OCI-LY1 (cell line): ENCODE data around the gene FAM111A.

ENCODE experiments used
- H2AFZ ChIP-seq: fragments of 200-600 bp; sonication (generic), shearing (Covaris generic); 2 replicates; pipeline ENCODE4 v1.6.0; 2014; ENCODE audit warnings: antibody characterized with exemption, mild to moderate bottlenecking, low read length
- H3F3A ChIP-seq: fragments of 200-600 bp; sonication (generic), shearing (Covaris generic); 2 replicates; pipeline ENCODE4 v1.6.0; 2014; ENCODE audit warnings: mild to moderate bottlenecking, antibody characterized with exemption, low read length, moderate library complexity; ENCODE audit not compliant: insufficient read depth
- H3K27ac ChIP-seq: fragments of 200-600 bp; sonication (generic); 2 replicates; pipeline ENCODE4 v1.5.1; 2014; ENCODE audit warnings: low read length, mixed run types, mild to moderate bottlenecking, low read depth; ENCODE audit not compliant: poor library complexity, severe bottlenecking
- H3K27me3 ChIP-seq: fragments of 200-600 bp; sonication (generic); 2 replicates; pipeline ENCODE4 v1.6.0; 2014; ENCODE audit warnings: antibody characterized with exemption, mild to moderate bottlenecking, low read length, moderate library complexity; ENCODE audit not compliant: insufficient read depth
- H3K36me3 ChIP-seq: fragments of 200-600 bp; sonication (generic); 2 replicates; pipeline ENCODE4 v1.6.1; 2014; ENCODE audit warnings: mild to moderate bottlenecking, antibody characterized with exemption, low read length, moderate library complexity, mixed read lengths; ENCODE audit not compliant: insufficient read depth
- H3K4me1 ChIP-seq: fragments of 200-600 bp; sonication (generic); 2 replicates; pipeline ENCODE4 v1.5.1; 2014; ENCODE audit warnings: mild to moderate bottlenecking, low read length, moderate library complexity; ENCODE audit not compliant: insufficient read depth, severe bottlenecking
- H3K4me2 ChIP-seq: fragments of 200-600 bp; sonication (generic), shearing (Covaris generic); 2 replicates; pipeline ENCODE4 v1.6.1; 2014; ENCODE audit warnings: low read length
- H3K4me3 ChIP-seq: fragments of 200-600 bp; sonication (generic); 2 replicates; pipeline ENCODE4 v1.5.1; 2014; ENCODE audit warnings: low read length, low read depth, mild to moderate bottlenecking, mixed read lengths; ENCODE audit not compliant: poor library complexity, severe bottlenecking
- H3K79me2 ChIP-seq: fragments of 200-600 bp; shearing (Covaris generic); 2 replicates; pipeline ENCODE4 v1.6.1; 2016; ENCODE audit warnings: mixed run types, low read length, mixed read lengths; ENCODE audit not compliant: insufficient read depth
- H3K9ac ChIP-seq: fragments of 200-600 bp; sonication (generic), shearing (Covaris generic); 2 replicates; pipeline ENCODE4 v1.6.1; 2014; ENCODE audit warnings: mild to moderate bottlenecking, low read length, mixed read lengths
- H3K9me2 ChIP-seq: fragments of 200-600 bp; sonication (generic), shearing (Covaris generic); 2 replicates; pipeline ENCODE4 v1.6.1; 2014; ENCODE audit warnings: low read depth, mild to moderate bottlenecking, low read length, mixed read lengths
- H3K9me3 ChIP-seq: fragments of 200-600 bp; shearing (Covaris generic); 2 replicates; pipeline ENCODE4 v1.6.1; 2014; ENCODE audit warnings: low read length, mixed read lengths
- H4K20me1 ChIP-seq: fragments of 200-600 bp; sonication (generic), shearing (Covaris generic); 2 replicates; pipeline ENCODE4 v1.6.0; 2016; ENCODE audit warnings: mild to moderate bottlenecking, low read length; ENCODE audit not compliant: insufficient read depth
- EZH2 ChIP-seq: fragments of 200-600 bp; sonication (generic), shearing (Covaris generic); IDR thresholded peaks from 2 replicates; pipeline ENCODE4 v1.8.0; 2017; ENCODE audit warnings: borderline replicate concordance, mixed run types, mild to moderate bottlenecking, antibody characterized with exemption, low read length, moderate library complexity, mixed read lengths
- TF ChIP-seq, protein P1 (sequence below): fragments of 200-600 bp; sonication (generic), shearing (Covaris generic); IDR thresholded peaks from 2 replicates; pipeline ENCODE4 v1.5.1; 2017; ENCODE audit warnings: mild to moderate bottlenecking, antibody characterized with exemption, low read length, moderate library complexity, mixed read lengths

FAM111A gene

DNA sequence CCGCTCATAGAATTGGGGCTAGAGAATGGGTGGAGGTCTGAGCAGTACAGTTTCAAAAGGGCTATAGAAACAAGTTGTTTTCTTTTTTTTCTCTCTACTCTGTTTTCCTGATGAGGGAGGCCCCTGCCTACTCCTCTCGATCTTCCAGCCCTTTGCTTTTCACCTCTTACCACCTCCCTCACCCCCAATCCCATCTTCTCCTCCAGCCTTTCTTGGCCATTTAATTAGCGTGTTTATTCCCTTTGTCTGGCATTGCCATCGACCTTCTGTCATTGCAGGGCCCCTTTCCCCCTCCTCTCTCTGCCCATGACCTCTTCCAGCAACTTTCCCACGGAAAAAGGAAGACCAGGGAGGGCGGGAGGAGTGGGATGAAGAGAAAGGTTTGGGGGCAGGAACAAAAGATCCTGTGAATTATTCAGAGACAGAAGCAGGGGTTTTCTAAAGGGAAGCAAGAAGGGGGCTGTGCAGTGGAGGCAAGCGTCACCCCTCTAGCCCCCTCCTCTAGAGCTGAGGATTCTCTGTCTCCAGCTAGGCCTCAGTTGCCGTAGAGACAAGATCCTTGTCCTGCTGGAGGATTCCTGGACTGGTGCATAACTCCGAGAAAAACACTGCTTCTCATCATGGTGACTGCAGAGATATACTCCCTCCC is 42.2 kb downstream of the FAM111A start:
- H3K9ac ChIP-seq: no peak overlapping the region
- no peak overlapping the region for H3K4me2 ChIP-seq
- H3K36me3 ChIP-seq: no peaks in the 10 kb centered on the region
- no peaks in the 10 kb centered on the region for H3K9me2 ChIP-seq
- H3K9me3 ChIP-seq: no peaks in the 10 kb centered on the region
- H3K4me1 ChIP-seq: peaks cover 14% of the 10 kb centered on the region
- no peak overlapping the region for H3K4me3 ChIP-seq
- no peaks in the 10 kb centered on the region for H3K27me3 ChIP-seq
- no peaks in the 10 kb centered on the region for H3F3A ChIP-seq
- no peak overlapping the region for H2AFZ ChIP-seq
- no peaks in the 10 kb centered on the region for H4K20me1 ChIP-seq
- H3K79me2 ChIP-seq: no peaks in the 10 kb centered on the region
- H3K27ac ChIP-seq: no peak overlapping the region
- TF ChIP-seq EZH2: no peak
- TF ChIP-seq, protein P1, sequence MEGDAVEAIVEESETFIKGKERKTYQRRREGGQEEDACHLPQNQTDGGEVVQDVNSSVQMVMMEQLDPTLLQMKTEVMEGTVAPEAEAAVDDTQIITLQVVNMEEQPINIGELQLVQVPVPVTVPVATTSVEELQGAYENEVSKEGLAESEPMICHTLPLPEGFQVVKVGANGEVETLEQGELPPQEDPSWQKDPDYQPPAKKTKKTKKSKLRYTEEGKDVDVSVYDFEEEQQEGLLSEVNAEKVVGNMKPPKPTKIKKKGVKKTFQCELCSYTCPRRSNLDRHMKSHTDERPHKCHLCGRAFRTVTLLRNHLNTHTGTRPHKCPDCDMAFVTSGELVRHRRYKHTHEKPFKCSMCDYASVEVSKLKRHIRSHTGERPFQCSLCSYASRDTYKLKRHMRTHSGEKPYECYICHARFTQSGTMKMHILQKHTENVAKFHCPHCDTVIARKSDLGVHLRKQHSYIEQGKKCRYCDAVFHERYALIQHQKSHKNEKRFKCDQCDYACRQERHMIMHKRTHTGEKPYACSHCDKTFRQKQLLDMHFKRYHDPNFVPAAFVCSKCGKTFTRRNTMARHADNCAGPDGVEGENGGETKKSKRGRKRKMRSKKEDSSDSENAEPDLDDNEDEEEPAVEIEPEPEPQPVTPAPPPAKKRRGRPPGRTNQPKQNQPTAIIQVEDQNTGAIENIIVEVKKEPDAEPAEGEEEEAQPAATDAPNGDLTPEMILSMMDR: no peak

DNA sequence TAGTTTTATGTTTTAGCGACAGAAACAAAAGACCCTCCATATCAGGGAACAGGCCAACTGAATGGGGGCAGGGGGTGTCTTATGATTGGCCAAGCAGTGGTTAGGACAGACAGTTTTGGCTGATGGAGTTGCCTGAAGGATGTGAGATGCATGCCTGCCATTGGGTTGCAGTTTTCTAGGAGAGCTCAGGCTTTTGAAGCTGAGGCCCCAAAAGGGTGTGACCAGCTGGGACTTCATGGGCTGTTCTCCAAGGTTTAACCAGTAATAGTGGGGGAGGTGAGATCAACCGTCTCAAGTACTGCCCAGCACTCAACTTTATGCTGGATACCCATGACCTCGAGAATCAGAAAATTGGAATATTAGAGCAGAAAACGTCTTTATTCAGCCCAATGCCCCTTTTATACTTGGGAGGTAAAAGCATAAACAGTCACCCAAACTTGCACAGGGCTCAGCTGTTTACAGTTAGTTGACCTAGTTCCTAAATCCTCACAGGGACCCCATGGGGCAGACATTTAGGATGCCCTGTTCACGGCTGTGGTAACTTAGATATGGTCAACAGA is 42.8 kb downstream of the FAM111A start:
- TF ChIP-seq EZH2: no peak
- TF ChIP-seq, protein P1: no peak
- no peak overlapping the region for H3K4me2 ChIP-seq
- H3F3A ChIP-seq: no peaks in the 10 kb centered on the region
- peaks cover 14% of the 10 kb centered on the region for H3K4me1 ChIP-seq
- H3K9me3 ChIP-seq: no peaks in the 10 kb centered on the region
- no peaks in the 10 kb centered on the region for H3K27me3 ChIP-seq
- no peak overlapping the region for H3K4me3 ChIP-seq
- H3K79me2 ChIP-seq: no peaks in the 10 kb centered on the region
- no peak overlapping the region for H3K9ac ChIP-seq
- H4K20me1 ChIP-seq: no peaks in the 10 kb centered on the region
- no peaks in the 10 kb centered on the region for H3K9me2 ChIP-seq
- no peak overlapping the region for H2AFZ ChIP-seq
- no peak overlapping the region for H3K27ac ChIP-seq
- H3K36me3 ChIP-seq: no peaks in the 10 kb centered on the region

DNA sequence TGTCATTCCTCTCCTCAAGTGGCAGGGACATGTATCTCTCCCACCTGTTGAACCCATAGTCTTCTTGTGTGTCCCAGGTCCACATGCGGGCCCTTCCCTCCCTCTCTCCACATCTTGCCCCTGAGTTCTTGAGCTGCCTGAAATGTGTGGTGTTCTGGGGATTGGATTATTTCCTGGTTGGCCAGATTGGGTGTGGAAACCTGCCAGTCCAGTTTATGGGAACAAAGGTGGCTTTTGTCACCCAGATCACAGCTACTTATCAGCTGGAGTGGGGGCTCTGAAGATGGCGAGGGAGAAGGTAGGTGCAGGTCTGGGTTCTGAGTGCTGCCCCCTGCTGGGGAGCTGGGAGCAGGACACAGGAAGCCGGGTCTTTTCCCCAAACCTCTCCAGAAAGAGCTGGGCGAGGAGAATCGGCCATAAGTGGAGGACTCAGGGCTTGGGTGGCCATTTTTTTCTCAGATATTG is 43.5 kb downstream of the FAM111A start:
- Histone ChIP-seq H2AFZ (no peak overlapping the region), H3K4me1 (peaks cover 14% of the 10 kb centered on the region), H4K20me1 (no peaks in the 10 kb centered on the region), H3K27me3 (no peaks in the 10 kb centered on the region), H3K36me3 (no peaks in the 10 kb centered on the region), H3K27ac (no peak overlapping the region), H3K9me2 (no peaks in the 10 kb centered on the region), H3K79me2 (no peaks in the 10 kb centered on the region), H3K4me2 (no peak overlapping the region), H3F3A (no peaks in the 10 kb centered on the region), H3K9ac (no peak overlapping the region), H3K4me3 (no peak overlapping the region), H3K9me3 (no peaks in the 10 kb centered on the region)
- TF ChIP-seq EZH2: no peak
- TF ChIP-seq, protein P1: peak; percentile 90
